Measurements from ENCODE around the gene EMC1. TPM values are rescaled to one million over a fixed set of nuclear protein-coding genes. Genes with fewer than 3 reads are reported as not detected.

EMC1 gene
- total and polyA plus RNA-seq, 2 donors, result 23.2 to 37.4 TPM

GRCh38 chr1:19179597-19180264 is 71.6 kb downstream of the EMC1 start:
- no peaks in the 10 kb centered on the region for H3K4me1 ChIP-seq (ENCODE audit: insufficient read depth)
- peaks cover 5% of the 10 kb centered on the region for H3K36me3 ChIP-seq (ENCODE audit: insufficient read depth)
- DNase-seq (ENCODE audit: extremely low spot score), result no peak
- 72% methylated on average over 8 of the region's 8 CpGs for WGBS
- H3K27ac ChIP-seq (ENCODE audit: low read depth), result peak overlapping the region; percentile 16
- H3K4me3 ChIP-seq (ENCODE audit: low read depth, low read length), result no peak overlapping the region

- no peak overlapping the region for H3K4me3 ChIP-seq (ENCODE audit: low read depth, low read length)
- H3K4me1 ChIP-seq (ENCODE audit: insufficient read depth), result no peaks in the 10 kb centered on the region
- 55% methylated on average over 5 of the region's 5 CpGs for WGBS
- no peak for DNase-seq (ENCODE audit: extremely low spot score)
- no peak overlapping the region for H3K27ac ChIP-seq (ENCODE audit: low read depth)
- H3K36me3 ChIP-seq (ENCODE audit: insufficient read depth), result peaks cover 7% of the 10 kb centered on the region
Observed at GRCh38 chr1:19178734-19179398, 72.5 kb downstream of the EMC1 start.

GRCh38 chr1:19177811-19178210 is 73.5 kb downstream of the EMC1 start:
- no peak for DNase-seq (ENCODE audit: extremely low spot score)
- Histone ChIP-seq H3K36me3 (ENCODE audit: insufficient read depth) (peaks cover 8% of the 10 kb centered on the region), H3K27ac (ENCODE audit: low read depth) (no peak overlapping the region), H3K4me3 (ENCODE audit: low read depth, low read length) (no peak overlapping the region), H3K4me1 (ENCODE audit: insufficient read depth) (no peaks in the 10 kb centered on the region)
- WGBS, result 59% methylated on average over 2 of the region's 2 CpGs

GRCh38 chr1:19169642-19170041 is 81.7 kb downstream of the EMC1 start:
- DNase-seq (ENCODE audit: extremely low spot score), result no peak

GRCh38 chr1:19167140-19167539 is 84.2 kb downstream of the EMC1 start:
- Histone ChIP-seq H3K4me3 (ENCODE audit: low read depth, low read length) (no peak overlapping the region), H3K4me1 (ENCODE audit: insufficient read depth) (no peaks in the 10 kb centered on the region), H3K36me3 (ENCODE audit: insufficient read depth) (peaks cover 16% of the 10 kb centered on the region), H3K27ac (ENCODE audit: low read depth) (no peak overlapping the region)
- DNase-seq (ENCODE audit: extremely low spot score), result no peak
- WGBS, result 95% methylated on average over 6 of the region's 6 CpGs

More at GRCh38 chr1:19169642-19170041, 81.7 kb downstream of the EMC1 start:
- no peak overlapping the region for H3K4me3 ChIP-seq (ENCODE audit: low read depth, low read length)
- peaks cover 19% of the 10 kb centered on the region for H3K36me3 ChIP-seq (ENCODE audit: insufficient read depth)
- WGBS, result 77% methylated on average over 2 of the region's 2 CpGs
- no peak overlapping the region for H3K27ac ChIP-seq (ENCODE audit: low read depth)
- H3K4me1 ChIP-seq (ENCODE audit: insufficient read depth), result no peaks in the 10 kb centered on the region

- DNase-seq (ENCODE audit: extremely low spot score), result no peak
- Histone ChIP-seq H3K27ac (ENCODE audit: low read depth) (no peak overlapping the region), H3K4me1 (ENCODE audit: insufficient read depth) (no peaks in the 10 kb centered on the region), H3K36me3 (ENCODE audit: insufficient read depth) (peaks cover 17% of the 10 kb centered on the region), H3K4me3 (ENCODE audit: low read depth, low read length) (no peak overlapping the region)
- WGBS, result 73% methylated on average over 3 of the region's 3 CpGs
Observed at GRCh38 chr1:19166066-19166465, 85.3 kb downstream of the EMC1 start.

Other genes with a start within 250 kb of the EMC1 start
- 118 TPM for gene UBR4, start 41.3 kb downstream of the EMC1 start, total RNA-seq
- 121 TPM for gene UBR4, start 41.3 kb downstream of the EMC1 start, polyA plus RNA-seq
- gene MRTO4, start 281 bp upstream of the EMC1 start, total RNA-seq, result 13.5 TPM
- 22.0 TPM for gene MRTO4, start 281 bp upstream of the EMC1 start, polyA plus RNA-seq
- gene AKR7A3, start 37.2 kb upstream of the EMC1 start, total RNA-seq, result 0.53 TPM
- 0.61 TPM for gene AKR7A3, start 37.2 kb upstream of the EMC1 start, polyA plus RNA-seq
- 45.6 TPM for gene AKR7A2, start 60.6 kb upstream of the EMC1 start, total RNA-seq
- gene AKR7A2, start 60.6 kb upstream of the EMC1 start, polyA plus RNA-seq, result 53.1 TPM
- gene SLC66A1, start 60.8 kb upstream of the EMC1 start, total RNA-seq, result 7.7 TPM
- 10.3 TPM for gene SLC66A1, start 60.8 kb upstream of the EMC1 start, polyA plus RNA-seq
- gene CAPZB, start 234.0 kb upstream of the EMC1 start, total RNA-seq, result 77.1 TPM
- 372 TPM for gene CAPZB, start 234.0 kb upstream of the EMC1 start, polyA plus RNA-seq